GM18505 (cell line): ENCODE data around the gene LBX1.
"Not testable (repeated sequence)": the region's sequence is repeated elsewhere in the genome, so short reads cannot be mapped to it uniquely, and the experiment has no call there.

Experiments
- ATAC-seq: cut with Tn5 transposase; IDR thresholded peaks from one replicate; pipeline ENCODE4 v1.9.1; 2021; ENCODE audit not compliant: unreplicated experiment
- POLR2A ChIP-seq: IDR thresholded peaks from 4 replicates; pipeline ENCODE4 v1.6.1; 2011; ENCODE audit warnings: borderline replicate concordance; ENCODE audit not compliant: insufficient read depth, insufficient read length; ENCODE audit errors: extremely low read depth

Gene LBX1

GRCh38 chr10:101218351-101219138 lies 10.7 kb downstream of the LBX1 start:
- no peak for TF ChIP-seq POLR2A
- no peak for ATAC-seq

- TF ChIP-seq POLR2A: no peak
- ATAC-seq: no peak
Measured at GRCh38 chr10:101217450-101218281, 11.6 kb downstream of the LBX1 start.

GRCh38 chr10:101217044-101217425 lies 12.2 kb downstream of the LBX1 start:
- ATAC-seq: no peak
- no peak for TF ChIP-seq POLR2A

- no peak for ATAC-seq
- no peak for TF ChIP-seq POLR2A
Measured at GRCh38 chr10:101216207-101217043, 12.8 kb downstream of the LBX1 start.

GRCh38 chr10:101215397-101216206 lies 13.7 kb downstream of the LBX1 start:
- no peak for ATAC-seq
- TF ChIP-seq POLR2A: no peak

- ATAC-seq: peak; percentile 57
Measured at GRCh38 chr10:101214446-101215396, 14.5 kb downstream of the LBX1 start.

GRCh38 chr10:101208543-101208942 lies 20.7 kb downstream of the LBX1 start:
- no peak for TF ChIP-seq POLR2A
- no peak for ATAC-seq

More at GRCh38 chr10:101214446-101215396, 14.5 kb downstream of the LBX1 start:
- TF ChIP-seq POLR2A: no peak

GRCh38 chr10:101207026-101207425 lies 22.2 kb downstream of the LBX1 start:
- no peak for TF ChIP-seq POLR2A

GRCh38 chr10:101202667-101203066 lies 26.6 kb downstream of the LBX1 start:
- not testable (repeated sequence) for ATAC-seq

More at GRCh38 chr10:101207026-101207425, 22.2 kb downstream of the LBX1 start:
- ATAC-seq: no peak

- not testable (repeated sequence) for ATAC-seq
Measured at GRCh38 chr10:101198326-101198977, 30.8 kb downstream of the LBX1 start.

- no peak for TF ChIP-seq POLR2A
- ATAC-seq: no peak
Measured at GRCh38 chr10:101195921-101196320, 33.3 kb downstream of the LBX1 start.
